ENCODE data around the gene FOXO3.

DNA sequence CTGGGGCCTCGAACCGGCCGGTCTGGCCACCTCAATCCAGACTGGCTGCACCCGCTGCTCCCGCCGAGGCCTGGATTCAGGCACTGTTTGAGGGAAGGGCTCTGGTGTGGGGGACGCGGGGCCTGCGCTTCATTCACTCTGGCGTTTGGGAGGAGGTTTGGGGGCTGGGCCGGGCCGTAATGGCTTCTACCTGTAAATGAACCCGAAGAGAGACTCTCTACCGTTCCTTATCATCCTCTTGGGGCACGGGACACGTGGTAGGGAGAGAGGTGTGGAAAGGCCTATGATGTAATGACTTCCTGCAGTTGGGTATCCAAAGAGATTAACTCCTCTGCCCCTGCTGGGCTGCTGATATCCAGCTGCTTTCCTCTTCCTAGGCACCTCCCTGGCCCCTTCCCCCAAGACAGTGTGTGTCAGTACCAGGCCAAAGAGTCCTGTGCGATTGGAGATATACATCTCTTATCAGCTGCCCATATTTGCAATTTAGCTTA lies 1.8 kb downstream of the FOXO3 start:
- TF ChIP-seq FOXJ3 (CRISPR knock-in tag; IDR thresholded peaks at IDR 0.05) = no peak
- TF ChIP-seq, protein P1, sequence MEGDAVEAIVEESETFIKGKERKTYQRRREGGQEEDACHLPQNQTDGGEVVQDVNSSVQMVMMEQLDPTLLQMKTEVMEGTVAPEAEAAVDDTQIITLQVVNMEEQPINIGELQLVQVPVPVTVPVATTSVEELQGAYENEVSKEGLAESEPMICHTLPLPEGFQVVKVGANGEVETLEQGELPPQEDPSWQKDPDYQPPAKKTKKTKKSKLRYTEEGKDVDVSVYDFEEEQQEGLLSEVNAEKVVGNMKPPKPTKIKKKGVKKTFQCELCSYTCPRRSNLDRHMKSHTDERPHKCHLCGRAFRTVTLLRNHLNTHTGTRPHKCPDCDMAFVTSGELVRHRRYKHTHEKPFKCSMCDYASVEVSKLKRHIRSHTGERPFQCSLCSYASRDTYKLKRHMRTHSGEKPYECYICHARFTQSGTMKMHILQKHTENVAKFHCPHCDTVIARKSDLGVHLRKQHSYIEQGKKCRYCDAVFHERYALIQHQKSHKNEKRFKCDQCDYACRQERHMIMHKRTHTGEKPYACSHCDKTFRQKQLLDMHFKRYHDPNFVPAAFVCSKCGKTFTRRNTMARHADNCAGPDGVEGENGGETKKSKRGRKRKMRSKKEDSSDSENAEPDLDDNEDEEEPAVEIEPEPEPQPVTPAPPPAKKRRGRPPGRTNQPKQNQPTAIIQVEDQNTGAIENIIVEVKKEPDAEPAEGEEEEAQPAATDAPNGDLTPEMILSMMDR (IDR thresholded peaks at IDR 0.05) = no peak

Measured in SK-N-SH (cell line).